H1 (cell line): ENCODE data around the gene IDH2. TPM values are rescaled to one million over a fixed set of nuclear protein-coding genes. Genes with fewer than 3 reads are reported as not detected.

Experiments
- CTCF ChIA-PET: fragments of 300-600 bp; sonication (Branson Sonifier 250); formaldehyde crosslinking; loops from one replicate; lab custom pipeline; 2021; ENCODE audit not compliant: partially characterized antibody; lab: Charles Lee
- POLR2A ChIA-PET: fragments of 300-600 bp; sonication (Branson Sonifier 250); formaldehyde crosslinking; loops from one replicate; lab custom pipeline; 2021; ENCODE audit warnings: inconsistent platforms; ENCODE audit not compliant: partially characterized antibody; lab: Charles Lee
- DNase-seq, 2 experiments: peaks; one replicate each; pipeline versions ENCODE4 v3.0.0 to v3.0.0-alpha.2; 2010 to 2022; ENCODE audit warnings: low spot score in 2 of 2, low read depth in 1 of 2, mixed read lengths in 1 of 2
- FAIRE-seq: peaks from 2 replicates; lab custom pipeline; 2011; peaks lifted over from hg19 to GRCh38; lab: Jason Lieb, UNC
- H2AFZ ChIP-seq: 2 replicates; pipeline ENCODE4 v1.8.1; 2012; ENCODE audit warnings: low read length, inconsistent platforms
- H2AK5ac ChIP-seq: 2 replicates; pipeline ENCODE4 v1.6.1; 2013; ENCODE audit warnings: low read depth, low read length
- H2BK120ac ChIP-seq: replicated peaks from 2 replicates; pipeline ENCODE3; 2013; ENCODE audit warnings: low read depth, low read length, inconsistent platforms
- H2BK12ac ChIP-seq: 2 replicates; pipeline ENCODE4 v1.6.1; 2013; ENCODE audit warnings: low read depth, low read length
- H2BK15ac ChIP-seq: 2 replicates; pipeline ENCODE4 v1.6.1; 2013; ENCODE audit warnings: low read length
- H2BK20ac ChIP-seq: 2 replicates; pipeline ENCODE4 v1.6.1; 2013; ENCODE audit warnings: low read length
- H2BK5ac ChIP-seq: 2 replicates; pipeline ENCODE4 v1.6.1; 2013; ENCODE audit warnings: low read depth, low read length
- H3K14ac ChIP-seq: 2 replicates; pipeline ENCODE4 v1.6.1; 2013; ENCODE audit warnings: inconsistent platforms; ENCODE audit not compliant: insufficient read length
- H3K18ac ChIP-seq: 2 replicates; pipeline ENCODE4 v1.6.1; 2013; ENCODE audit warnings: low read length; ENCODE audit errors: extremely low read depth
- H3K23ac ChIP-seq: 2 replicates; pipeline ENCODE4 v1.6.1; 2013; ENCODE audit warnings: inconsistent platforms; ENCODE audit not compliant: insufficient read length
- H3K23me2 ChIP-seq: 2 replicates; pipeline ENCODE4 v1.6.1; 2013; ENCODE audit warnings: low read depth, low read length
- H3K27ac ChIP-seq: 2 replicates; pipeline ENCODE4 v1.6.1; 2011; ENCODE audit warnings: low read depth, low read length, inconsistent platforms
- H3K27me3 ChIP-seq, 4 experiments: replicated peaks in 1 of 4; 1 replicate in 1 of 4; 2 replicates in 3 of 4; pipeline versions ENCODE4 v1.6.1 to v1.8.1; 2011 to 2013; ENCODE audit warnings: low read length in 3 of 4, mild to moderate bottlenecking in 3 of 4, inconsistent platforms in 2 of 4, mixed read lengths in 2 of 4, moderate library complexity in 1 of 4; ENCODE audit not compliant: control insufficient read depth in 3 of 4, insufficient read depth in 3 of 4; ENCODE audit errors: extremely low read depth in 1 of 4
- H3K36me3 ChIP-seq, 4 experiments: 2 replicates each; pipeline versions ENCODE4 v1.6.1 to v1.8.1; 2011 to 2013; ENCODE audit warnings: mild to moderate bottlenecking in 4 of 4, low read length in 3 of 4, moderate library complexity in 2 of 4, control low read depth in 1 of 4, inconsistent platforms in 1 of 4; ENCODE audit not compliant: insufficient read depth in 4 of 4, control insufficient read depth in 2 of 4
- H3K4ac ChIP-seq: replicated peaks from 2 replicates; pipeline ENCODE3; 2013; ENCODE audit warnings: low read length, low read depth, mixed read lengths, inconsistent platforms; ENCODE audit not compliant: insufficient read length
- H3K4me1 ChIP-seq, 4 experiments: replicated peaks in 1 of 4; 1 replicate in 1 of 4; 2 replicates in 3 of 4; pipeline versions ENCODE4 v1.6.1 to v1.8.1; 2011 to 2013; ENCODE audit warnings: low read length in 3 of 4, inconsistent platforms in 2 of 4, mixed read lengths in 1 of 4; ENCODE audit not compliant: insufficient read depth in 4 of 4, control insufficient read depth in 3 of 4
- H3K4me2 ChIP-seq, 2 experiments: 2 replicates each; pipeline versions ENCODE4 v1.6.1 to v1.8.1; 2011 to 2013; ENCODE audit warnings: low read depth in 2 of 2, low read length in 2 of 2, control low read depth in 1 of 2, inconsistent platforms in 1 of 2, mild to moderate bottlenecking in 1 of 2; ENCODE audit not compliant: insufficient read depth in 1 of 2
- H3K4me3 ChIP-seq, 4 experiments: fragments of 200-600, 300-600 bp in 1 of 4; sonication (generic), shearing (Covaris generic), sonication (Bioruptor Twin) in 1 of 4; 2 replicates each; pipeline versions ENCODE4 v1.5.1 to v1.8.1; 2011 to 2016; ENCODE audit warnings: low read length in 4 of 4, low read depth in 3 of 4, control low read depth in 2 of 4, inconsistent platforms in 2 of 4, mild to moderate bottlenecking in 2 of 4, mixed read lengths in 1 of 4, moderate library complexity in 1 of 4; ENCODE audit not compliant: insufficient read depth in 2 of 4; ENCODE audit errors: extremely low read depth in 1 of 4
- H3K56ac ChIP-seq: replicated peaks from 2 replicates; pipeline ENCODE3; 2013; ENCODE audit warnings: low read depth, mild to moderate bottlenecking, mixed read lengths, low read length, inconsistent platforms; ENCODE audit not compliant: insufficient read length
- H3K79me1 ChIP-seq: 2 replicates; pipeline ENCODE4 v1.6.1; 2013; ENCODE audit warnings: low read depth, low read length, control low read depth
- H3K79me2 ChIP-seq, 2 experiments: 2 replicates each; pipeline versions ENCODE4 v1.6.1 to v1.8.1; 2012 to 2013; ENCODE audit warnings: low read length in 2 of 2, mild to moderate bottlenecking in 2 of 2, inconsistent platforms in 1 of 2; ENCODE audit not compliant: insufficient read depth in 2 of 2, control insufficient read depth in 1 of 2
- H3K9ac ChIP-seq, 4 experiments: replicated peaks in 1 of 4; 1 replicate in 1 of 4; 2 replicates in 3 of 4; pipeline versions ENCODE4 v1.6.1 to v1.8.1; 2011 to 2013; ENCODE audit warnings: low read depth in 3 of 4, low read length in 3 of 4, control low read depth in 2 of 4, mild to moderate bottlenecking in 2 of 4, moderate library complexity in 2 of 4, inconsistent platforms in 1 of 4; ENCODE audit errors: extremely low read depth in 1 of 4
- H3K9me3 ChIP-seq, 2 experiments: 2 replicates each; pipeline versions ENCODE4 v1.6.1 to v1.8.1; 2012 to 2013; ENCODE audit warnings: mild to moderate bottlenecking in 2 of 2, moderate library complexity in 2 of 2, control low read depth in 1 of 2, inconsistent platforms in 1 of 2, low read depth in 1 of 2, low read length in 1 of 2, mixed read lengths in 1 of 2; ENCODE audit not compliant: insufficient read depth in 2 of 2
- H4K20me1 ChIP-seq, 2 experiments: replicated peaks in 1 of 2; 2 replicates each; pipeline versions ENCODE3 to v1.8.1; 2011 to 2013; ENCODE audit warnings: inconsistent platforms in 2 of 2, low read length in 2 of 2, mild to moderate bottlenecking in 1 of 2; ENCODE audit not compliant: insufficient read depth in 2 of 2, control insufficient read depth in 1 of 2
- H4K5ac ChIP-seq: 2 replicates; pipeline ENCODE4 v1.6.1; 2013; ENCODE audit warnings: low read length, low read depth, mixed read lengths, inconsistent platforms; ENCODE audit not compliant: insufficient read length
- H4K8ac ChIP-seq: 2 replicates; pipeline ENCODE4 v1.8.0; 2013; ENCODE audit warnings: mild to moderate bottlenecking, moderate library complexity, low read length, inconsistent platforms; ENCODE audit not compliant: insufficient read depth; ENCODE audit errors: extremely low read depth
- H4K91ac ChIP-seq: replicated peaks from 2 replicates; pipeline ENCODE3; 2013; ENCODE audit warnings: low read length, mixed read lengths, inconsistent platforms; ENCODE audit not compliant: insufficient read length
- SAP30 ChIP-seq: fragments of 300-600 bp; sonication (generic); IDR thresholded peaks from 2 replicates; pipeline ENCODE4 v1.7.1; 2012; ENCODE audit warnings: low read length, moderate library complexity, mild to moderate bottlenecking, inconsistent platforms; ENCODE audit not compliant: insufficient read depth, insufficient replicate concordance
- WGBS, 2 experiments: shearing (Covaris generic) in 1 of 2; methylation state at CpG; one replicate each; pipeline versions ENCODE4 v1.1.6 to v1.1.7; 2013 to 2015; ENCODE audit warnings: low lambda C conversion rate in 2 of 2, mixed read lengths in 2 of 2, inconsistent platforms in 1 of 2, low coverage in 1 of 2, missing lambda C conversion rate in 1 of 2; ENCODE audit not compliant: insufficient replicate concordance in 2 of 2, insufficient coverage in 1 of 2, insufficient read length in 1 of 2; ENCODE audit errors: extremely low coverage in 1 of 2, missing lambda C conversion rate in 1 of 2; 5-methylcytosine and 5-hydroxymethylcytosine counted together
- polyA plus RNA-seq, 7 experiments: library from polyadenylated mRNA; depleted of rRNA in 3 of 7; stranded (reverse) in 5 of 7; unstranded in 2 of 7; fragments of >200 nt in 5 of 7; fragments of 200-250 nt in 2 of 7; gene quantifications; 1 replicate in 5 of 7; 2 replicates in 1 of 7; 4 replicates in 1 of 7; pipeline versions ENCODE4 v1.2.1 to v1.2.3, GENCODE V29; 2011 to 2013; ENCODE audit warnings: missing spikeins in 2 of 7, mixed read lengths in 2 of 7
- total RNA-seq: library from RNA; stranded (reverse); fragmentation: NEBNext Ultra II Directional; extraction: Animal tissue kit (Norgen Biotek cat#: 25700); gene quantifications from 2 replicates; pipeline ENCODE4 v1.2.1, GENCODE V29; 2021
- TF ChIP-seq, protein P1 (sequence below): IDR thresholded peaks from 2 replicates; pipeline ENCODE4 v1.6.1; 2012; ENCODE audit warnings: inconsistent platforms

The IDH2 gene
- total and polyA plus RNA-seq, 2 of the 8 experiments (the other 6 are each of a cell fraction or from before 2014, with no cell fraction given), result 64.2 to 84.6 TPM

DNA sequence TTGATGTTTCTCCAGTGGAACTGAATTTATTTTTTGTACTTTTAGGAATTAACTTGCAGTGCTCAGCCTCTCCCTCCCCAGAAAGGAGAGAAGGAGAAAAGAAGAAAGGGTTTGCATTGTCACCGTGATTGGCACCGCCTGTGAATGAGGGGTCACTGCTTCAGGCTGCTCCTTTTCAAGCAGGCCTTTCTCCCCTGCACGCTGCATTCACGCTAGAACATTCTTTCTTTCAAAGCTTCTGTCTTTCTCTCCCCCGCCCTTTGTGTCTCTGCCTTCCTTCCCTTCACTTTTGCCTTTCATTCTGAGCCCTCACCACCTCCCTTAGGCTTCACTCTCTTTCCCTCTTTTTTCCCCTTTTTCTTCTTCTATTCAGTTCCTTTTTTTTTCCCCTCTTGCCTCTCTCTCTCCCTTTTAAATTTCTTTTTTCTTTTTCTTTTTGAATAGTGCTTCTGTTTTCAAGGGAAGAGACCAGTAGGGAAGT, 58.7 kb downstream of the IDH2 start:
- POLR2A ChIA-PET, result interaction anchor here (0.6 to 1.2 kb wide), 4 partner anchors 9 to 41 kb away, joined by 3 to 4 read pairs (median 3); no protein-coding TSS in a partner anchor
- H3K9ac ChIP-seq, result no peak overlapping the region; a peak in 1 of 7 replicates
- no peaks in the 10 kb centered on the region; the same call in 1 of the 2 replicates for H3K23me2 ChIP-seq
- WGBS, 2 experiments, result 77% methylated on average over 5 of the region's 5 CpGs; no CpG with 5 or more reads in 1 of the 2 experiments
- H3K56ac ChIP-seq, result no peak overlapping the region
- H2BK5ac ChIP-seq, result no peak overlapping the region
- no peak for DNase-seq
- no peak overlapping the region for H2AK5ac ChIP-seq
- H3K79me1 ChIP-seq, result peaks cover 12% of the 10 kb centered on the region
- H2AFZ ChIP-seq, result no peak overlapping the region
- no peaks in the 10 kb centered on the region for H3K36me3 ChIP-seq
- no peak for TF ChIP-seq SAP30
- TF ChIP-seq, protein P1, sequence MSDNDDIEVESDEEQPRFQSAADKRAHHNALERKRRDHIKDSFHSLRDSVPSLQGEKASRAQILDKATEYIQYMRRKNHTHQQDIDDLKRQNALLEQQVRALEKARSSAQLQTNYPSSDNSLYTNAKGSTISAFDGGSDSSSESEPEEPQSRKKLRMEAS, result no peak
- TF ChIP-seq, all 59 proteins: peak for 0
- Histone ChIP-seq H4K20me1 (no peaks in the 10 kb centered on the region), H3K79me2 (no peaks in the 10 kb centered on the region; a peak in 1 of 4 replicates), H3K4me2 (no peak overlapping the region), H4K8ac (no peak overlapping the region), H3K9me3 (no peaks in the 10 kb centered on the region), H3K23ac (no peak overlapping the region), H3K4me1 (peaks cover 0 to 20% (median 5%) of the 10 kb centered on the region in 4 experiments; a peak in 4 of 7 replicates), H3K4ac (no peak overlapping the region), H4K5ac (no peak overlapping the region), H3K27ac (no peak overlapping the region), H2BK20ac (no peak overlapping the region), H2BK120ac (no peak overlapping the region), H3K18ac (no peak overlapping the region), H2BK15ac (no peak overlapping the region), H3K27me3 (no peaks in the 10 kb centered on the region), H3K4me3 (no peak overlapping the region), H3K14ac (no peak overlapping the region), H2BK12ac (no peak overlapping the region), H4K91ac (no peak overlapping the region)
- CTCF ChIA-PET, result interaction anchor here (0.7 to 1.4 kb wide), 5 partner anchors 9 to 277 kb away, joined by 3 to 5 read pairs (median 4); no protein-coding TSS in a partner anchor
- no peak for FAIRE-seq
